ENCODE results near the gene UQCR10.

The UQCR10 gene

DNA sequence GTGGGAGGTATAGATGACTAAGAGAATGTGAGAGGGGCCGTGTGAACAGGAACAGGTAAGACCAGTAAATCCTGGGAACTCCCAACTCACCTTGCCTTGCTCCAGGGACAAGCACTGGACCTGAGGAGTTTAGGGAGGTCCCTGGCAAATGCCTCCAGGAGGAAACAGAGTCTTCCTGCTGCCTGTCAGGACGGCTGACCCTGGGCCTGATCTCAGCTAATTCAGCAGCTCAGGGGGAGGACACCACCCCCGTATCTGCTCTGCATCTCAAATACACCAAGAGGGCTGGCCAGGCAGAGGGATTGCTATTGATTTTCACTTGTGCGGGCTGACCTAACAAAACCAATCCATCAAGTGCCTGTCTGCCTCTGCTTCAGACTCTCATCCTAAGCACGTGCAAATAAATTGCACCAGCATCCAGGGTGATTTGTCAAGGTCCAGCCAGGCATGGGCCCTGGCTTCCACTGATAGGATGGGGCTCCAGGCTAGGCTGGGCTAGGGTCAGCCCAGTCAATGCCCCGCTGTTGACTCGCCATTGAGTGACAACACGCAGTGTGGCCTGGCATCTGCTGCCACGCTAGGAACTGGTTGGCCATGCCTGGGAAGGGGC, 20.3 kb downstream of the UQCR10 start:
- DNase-seq, result no peak

DNA sequence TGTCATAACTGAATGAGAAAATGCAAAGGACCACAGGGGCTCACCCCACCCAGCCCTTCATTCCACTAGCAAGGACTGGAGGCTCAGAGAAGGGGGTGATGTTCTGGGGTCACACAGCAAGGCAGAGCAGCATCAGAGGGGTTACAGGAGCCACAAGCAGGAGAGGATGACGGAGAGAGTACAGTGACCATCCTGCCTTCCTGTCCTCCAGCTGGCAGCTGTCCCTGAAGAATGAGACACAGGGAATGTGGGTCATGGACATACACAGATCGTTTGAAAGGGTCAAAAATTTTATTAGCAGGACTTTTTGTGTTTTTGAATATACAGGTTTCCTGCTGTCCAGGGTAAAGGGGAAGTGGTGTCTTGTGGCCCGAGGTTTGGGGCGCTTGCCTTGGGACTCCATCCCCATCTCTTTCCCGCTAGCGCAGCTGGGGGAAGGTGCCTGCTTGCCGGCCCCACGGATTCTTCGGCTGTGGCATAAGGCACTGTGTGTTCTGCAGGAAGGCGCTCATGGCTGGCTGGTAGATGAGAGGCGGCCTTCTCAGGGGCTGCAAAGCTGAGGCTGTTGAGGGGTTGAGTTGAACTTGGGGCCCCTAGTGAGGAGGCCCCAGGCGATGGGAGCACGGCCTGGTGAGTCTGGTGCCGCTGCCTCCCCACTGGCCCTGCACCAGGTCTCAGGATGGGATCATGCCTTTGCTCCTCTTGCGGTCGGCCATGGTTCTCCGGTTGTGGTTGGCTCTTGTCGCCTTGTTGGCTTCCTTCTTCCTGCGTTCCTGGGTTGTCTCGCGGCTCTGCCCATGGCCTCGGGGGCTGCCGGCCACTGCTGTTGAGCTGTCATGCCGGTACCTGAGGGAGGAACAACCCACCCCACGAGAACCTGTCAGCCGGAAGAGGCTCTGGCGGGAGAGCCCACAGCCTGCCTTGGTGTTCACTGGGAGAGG, 21.4 kb downstream of the UQCR10 start:
- no peak for TF ChIP-seq POLR2A (IDR thresholded peaks at IDR 0.05; ENCODE audit: low read length)
- TF ChIP-seq GATA1 (IDR thresholded peaks at IDR 0.05; ENCODE audit: low read depth, low read length), result no peak
- no peak for DNase-seq

More for the DNA sequence above, 20.3 kb downstream of the UQCR10 start:
- TF ChIP-seq GATA1 (IDR thresholded peaks at IDR 0.05; ENCODE audit: low read depth, low read length), result no peak
- TF ChIP-seq POLR2A (IDR thresholded peaks at IDR 0.05; ENCODE audit: low read length), result no peak

DNA sequence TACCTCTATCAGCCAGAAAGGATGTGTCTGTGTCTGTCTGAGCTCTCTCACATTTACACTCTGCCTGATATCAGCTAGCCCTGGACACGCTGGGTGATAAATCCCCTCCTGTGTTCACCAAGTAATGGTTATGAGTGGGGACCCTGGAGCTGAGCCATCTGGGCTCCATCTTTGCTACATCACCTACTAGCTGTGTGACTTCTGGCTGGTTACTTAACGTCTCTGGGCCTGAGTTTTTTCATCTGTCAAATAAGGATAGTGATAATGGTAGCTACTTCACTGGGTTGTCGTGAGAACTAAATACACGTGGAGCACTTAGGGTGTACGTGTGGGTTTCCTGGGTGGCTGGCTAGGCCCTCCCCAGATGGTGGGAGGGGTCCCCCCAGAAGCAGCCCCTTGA, 22.9 kb downstream of the UQCR10 start:
- no peak for TF ChIP-seq GATA1 (IDR thresholded peaks at IDR 0.05; ENCODE audit: low read depth, low read length)
- no peak for DNase-seq

DNA sequence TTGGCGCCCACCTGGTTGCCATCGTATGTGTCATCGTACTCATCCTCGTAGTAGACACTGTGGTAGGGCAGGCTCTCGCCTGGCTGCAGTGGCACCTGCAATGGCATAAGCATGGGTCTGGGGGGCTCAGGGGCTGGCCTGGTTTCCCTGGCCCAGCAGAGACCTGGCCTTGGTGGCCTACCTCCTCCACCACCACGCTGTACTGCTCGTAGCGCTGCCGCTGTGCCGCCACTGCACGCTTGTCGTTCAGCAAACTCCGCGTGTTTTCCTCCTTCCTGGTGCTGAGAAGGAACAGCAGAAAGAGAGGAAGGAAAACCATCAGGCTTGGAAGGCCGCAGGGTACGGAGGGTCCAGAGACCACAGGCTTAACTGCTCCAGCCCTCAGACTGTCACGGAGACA, 26.2 kb downstream of the UQCR10 start:
- DNase-seq, result no peak
- no peak for TF ChIP-seq POLR2A (IDR thresholded peaks at IDR 0.05; ENCODE audit: low read length)
- no peak for TF ChIP-seq GATA1 (IDR thresholded peaks at IDR 0.05; ENCODE audit: low read depth, low read length)

DNA sequence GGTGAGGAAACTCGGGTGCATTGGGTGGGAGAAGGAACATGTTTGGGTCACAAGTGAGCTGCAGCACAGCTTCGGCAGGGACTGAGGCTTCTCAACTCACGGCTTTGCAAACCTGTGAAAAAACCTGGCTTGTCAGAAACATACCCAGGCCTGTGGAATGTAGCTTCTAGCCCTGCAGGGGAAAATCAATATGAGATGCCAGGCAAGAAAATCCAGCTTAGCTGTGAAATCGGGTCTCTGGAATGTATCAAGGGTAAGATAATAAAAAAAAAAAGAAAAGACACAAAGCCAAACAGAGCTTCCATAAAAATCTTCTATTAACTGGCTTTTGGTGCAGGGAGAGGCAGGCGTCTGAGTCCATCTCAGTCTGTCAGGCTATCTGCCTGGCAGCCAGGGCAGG, 28.5 kb downstream of the UQCR10 start:
- TF ChIP-seq GATA1 (IDR thresholded peaks at IDR 0.05; ENCODE audit: low read depth, low read length) (no peak), POLR2A (IDR thresholded peaks at IDR 0.05; ENCODE audit: low read length) (no peak)
- no peak for DNase-seq

DNA sequence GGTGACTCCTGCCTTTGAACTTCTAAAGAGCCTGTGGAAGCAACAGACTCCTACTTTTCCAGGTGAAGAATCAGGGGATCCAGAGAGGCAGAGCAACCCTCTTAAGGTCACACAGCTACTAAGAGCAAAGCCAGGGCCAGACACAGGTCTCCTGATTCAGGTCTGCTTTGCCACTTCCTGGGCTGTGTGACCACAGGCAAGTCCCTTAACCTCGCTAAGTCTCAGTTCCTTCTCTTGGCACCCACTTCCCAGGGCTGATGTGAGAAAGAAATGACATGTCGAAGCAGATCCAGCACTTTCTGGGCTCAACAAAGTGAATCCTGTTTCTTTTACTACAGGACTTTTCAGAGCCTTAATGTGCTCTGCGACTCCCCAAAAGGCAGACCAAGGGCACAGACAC, 30.2 kb downstream of the UQCR10 start:
- no peak for DNase-seq
- TF ChIP-seq POLR2A (IDR thresholded peaks at IDR 0.05; ENCODE audit: low read length) (no peak), GATA1 (IDR thresholded peaks at IDR 0.05; ENCODE audit: low read depth, low read length) (no peak)

DNA sequence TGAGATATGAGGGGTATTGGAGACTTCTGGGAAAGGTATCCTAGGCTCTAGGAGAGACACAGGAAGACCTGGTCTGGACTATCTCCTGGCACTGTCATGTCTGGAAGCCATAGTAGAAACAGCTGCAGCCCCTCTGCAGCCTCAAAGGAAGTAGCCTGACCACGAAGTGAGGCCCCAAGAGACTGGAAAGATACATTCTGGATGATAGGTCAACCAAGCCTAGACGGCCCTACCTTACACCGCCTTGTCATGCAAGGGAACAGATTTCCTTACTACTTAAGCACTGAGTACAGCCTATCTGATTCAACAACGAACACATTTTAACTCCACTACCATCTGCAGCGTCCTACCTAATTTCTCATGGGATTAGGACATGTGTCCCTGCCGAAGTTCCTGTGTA, 31.1 kb downstream of the UQCR10 start:
- no peak for DNase-seq
- no peak for TF ChIP-seq POLR2A (IDR thresholded peaks at IDR 0.05; ENCODE audit: low read length)
- no peak for TF ChIP-seq GATA1 (IDR thresholded peaks at IDR 0.05; ENCODE audit: low read depth, low read length)

DNA sequence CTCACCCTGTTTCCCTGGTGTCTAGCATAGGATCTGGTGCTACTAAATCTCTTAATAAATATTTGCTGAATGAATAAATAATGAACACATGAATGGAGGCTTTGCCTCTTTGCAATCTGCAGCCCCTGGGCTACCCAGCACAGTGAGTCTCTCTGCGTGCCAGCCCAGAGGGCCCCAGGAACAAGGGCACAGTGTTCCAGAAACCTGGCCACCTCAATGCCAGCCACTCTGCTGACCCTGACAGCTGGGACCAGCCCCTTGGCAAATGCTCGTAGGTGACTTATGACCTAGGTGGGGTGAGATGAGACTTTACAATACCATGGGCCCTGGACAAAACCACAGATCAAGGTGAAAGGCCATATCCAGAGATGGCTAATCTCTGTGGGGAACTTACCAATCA, 31.6 kb downstream of the UQCR10 start:
- no peak for TF ChIP-seq POLR2A (IDR thresholded peaks at IDR 0.05; ENCODE audit: low read length)
- no peak for TF ChIP-seq GATA1 (IDR thresholded peaks at IDR 0.05; ENCODE audit: low read depth, low read length)
- DNase-seq, result no peak

DNA sequence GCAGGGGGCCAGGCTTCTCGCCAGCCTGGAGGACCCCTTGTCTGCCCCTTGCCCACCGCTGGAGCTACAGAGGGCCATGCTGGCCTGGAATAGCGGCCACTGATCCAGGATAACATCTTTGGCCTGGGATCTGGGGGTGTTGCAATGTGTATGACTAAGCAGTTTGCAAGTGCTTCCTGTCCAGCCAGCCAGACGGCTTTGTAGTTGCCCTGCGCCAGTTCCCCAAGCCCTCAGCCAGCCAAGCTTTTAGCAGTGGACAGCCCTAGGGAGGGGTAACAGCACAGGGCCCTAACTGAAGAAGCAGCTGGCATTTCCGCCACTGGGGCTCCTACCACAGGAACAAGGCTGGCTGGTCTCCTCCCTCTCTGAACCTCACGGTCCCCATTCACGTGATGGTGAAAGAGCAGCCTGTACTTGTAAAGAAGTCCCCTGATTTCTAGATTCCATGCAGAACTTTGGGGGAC, 32.1 kb downstream of the UQCR10 start:
- TF ChIP-seq POLR2A (IDR thresholded peaks at IDR 0.05; ENCODE audit: low read length) (no peak), GATA1 (IDR thresholded peaks at IDR 0.05; ENCODE audit: low read depth, low read length) (no peak)
- DNase-seq, result peak; percentile 79 to 83

DNA sequence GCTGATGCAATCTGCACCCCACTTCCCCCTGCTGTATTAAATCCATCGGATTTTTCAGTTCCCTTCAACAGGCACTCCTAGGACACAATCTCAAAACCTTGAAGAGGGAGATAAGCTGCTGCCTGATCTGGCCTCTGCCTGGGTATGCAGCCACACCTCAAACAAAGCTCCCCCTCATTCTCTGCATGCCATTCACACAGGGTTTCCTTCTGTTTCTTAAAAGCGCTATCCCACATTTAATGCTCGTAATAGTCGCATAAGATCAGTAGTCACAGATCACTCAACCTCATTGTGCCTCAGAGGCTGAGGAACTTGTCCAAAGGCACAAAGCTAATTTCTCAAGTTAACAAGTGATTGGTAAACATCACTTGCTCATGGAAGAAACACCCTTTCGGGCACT, 34.0 kb downstream of the UQCR10 start:
- TF ChIP-seq GATA1 (IDR thresholded peaks at IDR 0.05; ENCODE audit: low read depth, low read length) (no peak), POLR2A (IDR thresholded peaks at IDR 0.05; ENCODE audit: low read length) (no peak)
- DNase-seq, result no peak

DNA sequence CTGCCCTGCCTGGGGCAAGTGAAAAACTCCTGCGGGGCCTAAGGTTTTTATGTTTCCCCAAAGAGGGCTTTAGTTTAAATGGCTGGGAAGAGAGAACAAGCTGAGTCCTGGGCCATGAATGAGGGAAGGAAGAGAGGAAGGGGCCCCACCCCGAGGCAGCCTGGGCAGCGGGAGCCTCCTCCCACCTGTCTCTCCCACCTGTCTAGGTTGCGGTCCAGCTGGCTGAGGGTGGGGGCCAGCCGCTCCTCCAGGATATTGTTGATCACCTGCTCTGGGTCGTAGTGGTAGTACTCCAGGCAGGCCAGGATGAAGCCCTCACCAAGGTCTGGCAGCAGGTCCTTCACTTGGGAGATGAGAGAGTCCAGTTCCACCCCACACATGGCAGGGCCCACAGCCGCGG, 34.6 kb downstream of the UQCR10 start:
- no peak for TF ChIP-seq POLR2A (IDR thresholded peaks at IDR 0.05; ENCODE audit: low read length)
- DNase-seq, result no peak

DNA sequence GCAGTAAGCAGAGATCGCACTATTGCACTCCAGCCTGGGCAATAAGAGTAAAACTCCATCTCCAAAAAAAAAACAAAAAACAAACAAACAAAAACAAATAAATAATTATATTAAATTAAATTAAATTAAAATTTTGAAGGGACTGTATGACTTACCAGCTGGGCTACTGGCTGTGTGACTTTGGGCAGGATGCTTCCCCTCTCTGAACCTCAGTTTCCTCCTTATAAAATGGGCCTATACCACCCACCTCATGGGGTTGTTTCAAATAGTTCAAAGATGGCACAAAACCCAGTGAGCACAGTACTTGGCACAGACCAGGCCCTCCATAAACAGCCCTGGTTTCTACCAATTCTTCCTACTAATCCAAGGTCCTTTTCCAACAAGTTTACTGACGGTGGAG, 36.0 kb downstream of the UQCR10 start:
- DNase-seq, result no peak

DNA sequence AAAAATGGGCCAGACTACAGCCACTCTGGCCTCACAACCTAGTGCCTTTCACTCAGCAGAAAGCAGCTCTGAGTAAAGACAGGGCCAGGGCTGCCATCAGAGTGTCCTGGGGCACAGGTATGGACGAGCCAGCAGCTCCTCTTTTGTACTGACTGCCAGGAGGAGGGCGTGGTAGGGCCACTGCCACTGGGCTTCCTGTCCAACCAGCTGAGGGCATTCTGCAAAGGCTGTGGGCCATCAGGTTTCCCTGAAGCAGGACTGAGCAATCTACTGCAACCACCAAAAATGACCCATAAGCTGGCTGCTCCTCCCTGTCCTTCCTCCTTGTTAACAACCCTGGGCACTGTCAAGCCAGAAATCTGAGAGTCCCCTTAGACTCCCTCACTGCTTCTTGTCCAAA, 37.8 kb downstream of the UQCR10 start:
- DNase-seq, result no peak
- TF ChIP-seq GATA1 (IDR thresholded peaks at IDR 0.05; ENCODE audit: low read depth, low read length), result no peak

More for the DNA sequence above, 36.0 kb downstream of the UQCR10 start:
- TF ChIP-seq GATA1 (IDR thresholded peaks at IDR 0.05; ENCODE audit: low read depth, low read length) (no peak), POLR2A (IDR thresholded peaks at IDR 0.05; ENCODE audit: low read length) (no peak)

DNA sequence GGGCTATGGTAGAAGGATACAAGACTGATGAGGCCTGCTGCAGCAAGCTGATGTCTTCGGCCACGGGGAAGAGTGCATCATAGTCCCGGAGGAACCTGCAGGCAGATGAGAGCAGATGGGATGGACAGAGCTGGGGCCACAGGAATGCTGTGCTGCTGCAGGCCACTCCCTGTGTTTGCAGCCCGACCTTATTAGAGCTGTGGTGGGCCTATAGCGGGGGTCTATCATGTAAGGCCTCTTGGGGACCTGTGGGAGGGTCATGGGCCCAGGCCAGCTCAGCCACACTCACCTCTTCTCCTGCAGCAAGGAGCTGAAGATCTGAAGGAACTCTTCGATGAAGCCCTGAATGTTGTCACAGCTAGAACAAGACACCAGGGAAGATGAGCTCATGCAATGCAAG, 39.0 kb downstream of the UQCR10 start:
- no peak for DNase-seq
- TF ChIP-seq GATA1 (IDR thresholded peaks at IDR 0.05; ENCODE audit: low read depth, low read length) (no peak), POLR2A (IDR thresholded peaks at IDR 0.05; ENCODE audit: low read length) (no peak)

DNA sequence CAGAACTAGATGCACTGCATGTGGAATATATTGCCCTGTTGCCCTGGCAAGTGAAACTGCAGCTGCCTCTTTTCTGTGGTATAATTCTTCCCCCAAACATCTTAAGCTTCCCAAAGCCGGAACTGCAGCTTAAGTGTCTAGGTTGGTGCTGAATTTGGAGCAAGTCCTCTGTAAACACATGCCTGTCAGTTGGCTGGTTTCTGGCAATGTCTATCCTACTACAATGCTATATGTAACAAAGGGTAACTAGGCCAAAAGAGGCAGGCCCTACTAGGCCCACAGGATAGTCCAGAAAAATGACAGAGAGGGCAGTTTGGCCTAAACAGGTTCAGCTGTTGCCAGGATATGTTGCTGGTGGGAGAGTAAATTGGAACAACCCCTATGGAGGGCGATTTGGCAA, 43.0 kb downstream of the UQCR10 start:
- no peak for DNase-seq
- no peak for TF ChIP-seq GATA1 (IDR thresholded peaks at IDR 0.05; ENCODE audit: low read depth, low read length)
- TF ChIP-seq POLR2A (IDR thresholded peaks at IDR 0.05; ENCODE audit: low read length), result no peak

Measured in erythroblast (primary cell).